ENCODE results near the gene MAPRE2.

DNA sequence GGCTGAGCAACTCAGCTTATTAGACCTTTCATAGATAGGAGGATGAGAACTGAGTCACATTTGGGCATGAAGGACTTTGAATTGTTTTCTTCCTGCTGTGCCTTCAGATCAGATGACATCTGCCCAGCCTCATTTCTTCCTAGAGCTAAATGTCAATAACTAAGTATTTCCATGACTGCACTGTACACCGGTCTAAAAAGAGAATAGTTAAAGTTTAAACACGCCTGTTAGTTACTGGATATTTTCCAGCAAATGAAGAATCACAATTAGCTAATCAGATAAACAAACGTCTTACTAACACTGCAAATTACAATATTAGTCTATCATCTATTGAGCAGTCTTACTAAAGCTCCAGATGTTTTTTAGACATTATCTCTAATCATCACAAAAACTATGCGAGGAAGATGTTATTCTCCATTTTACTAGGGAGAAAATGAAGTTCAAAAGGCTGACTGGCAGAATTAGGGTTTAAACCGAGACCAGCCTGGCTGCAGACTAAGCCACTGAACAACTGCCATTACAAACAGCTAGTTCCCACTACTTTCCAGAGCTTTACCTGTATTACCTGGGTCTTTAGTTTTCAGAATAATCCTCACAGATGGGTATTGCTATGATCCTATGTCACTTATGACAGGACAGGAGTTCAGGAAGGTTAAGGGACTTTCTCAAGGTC lies 130.2 kb downstream of the MAPRE2 start:
- TF ChIP-seq GATA2 (IDR thresholded peaks at IDR 0.05; ENCODE audit: low read depth, low read length) (no peak), GATA3 (IDR thresholded peaks at IDR 0.05; ENCODE audit: low read depth, low read length) (no peak)
